Activated naive CD8-positive, alpha-beta T cell treated with anti-CD3 and anti-CD28 coated beads, Interleukin-2, amount 10 ng/mL, durations not matched to agents 7 days and 5 days (primary cell): ENCODE measurements around the gene SKI. TPM values are rescaled to one million over a fixed set of nuclear protein-coding genes. Genes with fewer than 3 reads are reported as not detected.
"Not testable (repeated sequence)": the region's sequence is repeated elsewhere in the genome, so short reads cannot be mapped to it uniquely, and the experiment has no call there.

Experiments
- ATAC-seq: fragments of 150-1000 bp; cut with Tn5 transposase; one replicate; pipeline ENCODE4 v1.10.0; 2021; ENCODE audit warnings: low read depth, moderate library complexity
- POLR2A ChIA-PET: fragments of 350-600 bp; sonication (Branson Sonifier 250); formaldehyde crosslinking; loops from one replicate; lab custom pipeline; 2021; ENCODE audit warnings: antibody characterized with exemption; lab: Charles Lee
- DNase-seq: peaks from one replicate; pipeline ENCODE4 v3.0.0; 2021
- H3K27ac Mint-ChIP-seq: one replicate; pipeline ENCODE4 v1.8.0; 2022; ENCODE audit warnings: mild to moderate bottlenecking, mixed read lengths
- H3K27me3 Mint-ChIP-seq: one replicate; pipeline ENCODE4 v1.8.0; 2022; ENCODE audit warnings: mild to moderate bottlenecking, moderate library complexity, mixed read lengths
- H3K36me3 Mint-ChIP-seq: one replicate; pipeline ENCODE4 v1.8.0; 2021; ENCODE audit warnings: mild to moderate bottlenecking, mixed read lengths
- H3K4me1 Mint-ChIP-seq: one replicate; pipeline ENCODE4 v1.8.0; 2021; ENCODE audit warnings: mixed read lengths
- H3K4me3 Mint-ChIP-seq: one replicate; pipeline ENCODE4 v1.8.0; 2022; ENCODE audit warnings: mild to moderate bottlenecking, moderate library complexity, mixed read lengths
- H3K9me3 Mint-ChIP-seq: one replicate; pipeline ENCODE4 v1.8.0; 2021; ENCODE audit warnings: mixed read lengths
- total RNA-seq, 2 experiments: library from RNA; stranded (reverse); gene quantifications; one replicate each; pipeline ENCODE4 v1.2.3, GENCODE V29; 2021

SKI gene
- total RNA-seq, 2 experiments from 2014 or later, result 59.3 to 71.6 TPM

DNA sequence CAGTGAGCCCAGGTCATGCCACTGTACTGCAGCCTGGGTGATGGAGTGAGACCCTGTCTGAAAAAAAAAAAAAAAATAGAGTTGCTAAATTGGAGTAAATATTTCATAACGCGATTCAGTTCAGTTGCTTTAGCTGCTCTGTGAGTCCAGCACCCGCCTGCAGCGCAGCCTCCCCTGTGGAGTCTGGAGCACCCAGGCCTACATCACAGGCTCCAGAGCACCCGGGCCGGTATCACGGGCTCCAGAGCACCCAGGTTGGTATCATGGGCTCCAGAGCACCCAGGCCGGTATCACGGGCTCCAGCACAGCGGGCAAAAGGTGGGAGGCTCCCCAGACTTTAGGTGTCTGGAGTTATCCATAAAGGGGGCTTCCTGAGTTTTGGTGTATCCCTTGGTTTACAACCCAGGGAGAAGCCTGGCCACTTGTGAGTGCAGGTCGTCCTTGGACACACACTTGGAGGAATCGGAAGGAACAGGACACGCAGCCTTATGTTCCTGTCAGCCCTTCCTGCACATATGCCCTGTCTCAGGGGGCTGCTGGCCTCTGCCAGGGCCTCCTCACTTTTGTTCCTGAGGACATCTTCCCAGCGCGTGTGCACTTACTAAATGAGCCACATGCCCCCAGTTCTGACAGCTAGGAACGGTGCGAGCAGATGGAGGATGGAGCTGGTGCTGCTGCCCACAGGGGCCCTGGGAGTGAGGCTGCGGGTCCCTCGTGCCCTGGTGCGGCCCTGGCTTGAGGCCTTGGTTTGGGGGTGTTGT, 25.1 kb downstream of the SKI start:
- DNase-seq (no peak), ATAC-seq (no peak)
- H3K27me3 Mint-ChIP-seq, result no peaks in the 10 kb centered on the region
- peaks cover 39% of the 10 kb centered on the region for H3K36me3 Mint-ChIP-seq
- H3K4me3 Mint-ChIP-seq, result no peak overlapping the region
- POLR2A ChIA-PET, result no interaction called here
- H3K27ac Mint-ChIP-seq, result no peak overlapping the region
- peaks cover 10% of the 10 kb centered on the region for H3K9me3 Mint-ChIP-seq
- H3K4me1 Mint-ChIP-seq, result peaks cover 12% of the 10 kb centered on the region

DNA sequence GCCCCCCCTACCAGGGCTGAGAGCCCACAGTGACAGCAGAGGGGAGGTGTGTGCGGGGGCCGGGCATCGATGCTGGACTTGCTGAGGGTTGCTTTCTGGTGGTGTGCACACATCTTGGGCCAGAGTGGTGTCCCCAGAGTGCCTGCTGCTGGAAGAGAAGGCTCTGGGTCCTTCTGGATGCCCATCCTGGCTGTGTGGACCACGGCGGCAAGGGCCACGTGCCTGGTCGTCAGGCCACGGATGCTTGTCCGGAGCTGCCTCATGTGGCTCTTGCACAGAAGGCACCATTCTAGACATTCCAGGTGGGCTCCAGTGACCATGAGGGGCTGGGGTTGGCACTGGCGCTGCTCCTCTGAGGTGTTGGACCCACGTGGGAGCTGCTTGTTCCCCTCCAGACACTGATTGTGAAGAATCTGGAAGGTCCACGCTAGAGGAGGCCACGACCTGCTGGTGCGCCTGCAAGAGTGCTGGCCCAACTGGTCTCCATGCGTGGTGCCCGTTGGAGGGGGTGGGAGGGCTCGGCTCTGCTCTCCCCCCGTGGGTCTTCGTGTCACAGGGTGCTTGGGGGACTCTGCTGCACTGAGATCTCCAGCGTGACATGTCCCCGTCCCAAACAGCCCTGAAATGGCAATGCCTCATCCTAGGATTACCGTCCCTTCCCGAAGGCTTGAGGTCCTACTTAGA, 25.8 kb downstream of the SKI start:
- DNase-seq, result no peak
- peaks cover 15% of the 10 kb centered on the region for H3K4me1 Mint-ChIP-seq
- no peaks in the 10 kb centered on the region for H3K27me3 Mint-ChIP-seq
- no peak overlapping the region for H3K4me3 Mint-ChIP-seq
- H3K27ac Mint-ChIP-seq, result no peak overlapping the region
- POLR2A ChIA-PET, result interaction anchor here (2.6 kb wide), 1 partner anchor 20 kb away, joined by 29 read pairs; no protein-coding TSS in a partner anchor
- H3K36me3 Mint-ChIP-seq, result peaks cover 41% of the 10 kb centered on the region
- no peak for ATAC-seq
- H3K9me3 Mint-ChIP-seq, result peaks cover 10% of the 10 kb centered on the region

DNA sequence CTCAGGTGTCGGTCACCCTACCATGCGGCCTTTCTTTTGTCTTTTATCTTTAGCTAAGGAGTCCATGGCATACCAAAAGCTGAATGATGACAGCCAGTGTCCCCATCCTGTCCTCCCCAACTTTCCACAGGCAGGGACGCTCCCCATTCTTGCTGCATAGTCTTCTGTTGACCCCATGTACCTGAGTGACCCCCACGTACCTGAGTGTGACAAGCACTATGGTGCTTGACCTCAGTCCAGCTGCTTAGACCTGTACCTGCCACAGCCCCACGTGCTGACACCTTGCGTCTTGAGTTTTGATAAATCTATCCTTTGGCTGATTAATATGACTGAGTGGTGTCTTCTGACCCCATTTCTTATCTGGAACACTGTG, 26.9 kb downstream of the SKI start:
- Mint-ChIP-seq H3K36me3 (peaks cover 39% of the 10 kb centered on the region), H3K27me3 (no peaks in the 10 kb centered on the region), H3K27ac (no peak overlapping the region), H3K4me1 (peaks cover 23% of the 10 kb centered on the region), H3K4me3 (no peak overlapping the region), H3K9me3 (peaks cover 10% of the 10 kb centered on the region)
- ATAC-seq, result no peak
- POLR2A ChIA-PET, result interaction anchor here (1.0 to 2.6 kb wide), 7 partner anchors 11 to 127 kb away, joined by 3 to 29 read pairs (median 14); no protein-coding TSS in a partner anchor
- DNase-seq, result no peak

DNA sequence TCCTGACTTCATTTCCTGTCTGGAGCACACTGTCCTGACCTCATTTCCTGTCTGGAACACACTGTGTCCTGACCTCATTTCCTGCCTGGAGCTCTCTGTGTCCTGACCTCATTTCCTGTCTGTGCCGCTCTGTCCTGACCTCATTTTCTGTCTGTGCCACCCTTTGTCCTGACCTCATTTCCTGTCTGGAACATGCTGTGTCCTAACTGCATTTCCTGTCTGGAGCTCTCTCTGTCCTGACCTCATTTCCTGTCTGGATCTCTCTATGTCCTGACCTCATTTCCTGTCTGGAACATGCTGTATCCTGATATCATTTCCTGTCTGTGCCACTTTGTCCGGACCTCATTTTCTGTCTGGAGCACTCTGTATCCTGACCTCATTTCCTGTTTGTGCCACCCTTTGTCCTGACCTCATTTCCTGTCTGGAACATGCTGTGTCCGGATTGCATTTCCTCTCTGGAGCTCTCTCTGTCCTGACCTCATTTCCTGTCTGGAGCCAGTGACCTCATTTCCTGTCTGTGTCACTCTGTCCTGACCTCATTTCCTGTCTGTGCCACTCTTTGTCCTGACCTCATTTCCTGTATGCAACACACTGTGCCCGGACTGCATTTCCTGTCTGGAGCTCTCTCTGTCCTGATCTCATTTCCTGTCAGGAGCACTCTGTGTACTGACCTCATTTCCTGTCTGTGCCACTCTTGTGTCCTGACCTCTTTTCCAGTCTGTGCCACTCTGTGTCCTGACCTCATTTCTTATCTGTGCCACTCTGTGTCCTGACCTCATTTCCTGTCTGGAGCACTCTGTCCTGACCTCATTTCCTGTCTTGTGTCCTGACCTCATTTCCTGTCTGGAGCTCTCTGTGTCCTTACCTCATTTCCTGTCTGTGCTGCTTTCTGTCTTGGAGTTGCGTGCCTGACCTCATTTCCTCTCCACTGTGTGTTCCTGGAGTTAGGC, 27.6 kb downstream of the SKI start:
- no peak overlapping the region for H3K27ac Mint-ChIP-seq
- POLR2A ChIA-PET, result interaction anchor here (0.5 to 2.6 kb wide), 8 partner anchors 10 to 156 kb away, joined by 3 to 29 read pairs (median 12); no protein-coding TSS in a partner anchor
- H3K4me3 Mint-ChIP-seq, result no peak overlapping the region
- H3K9me3 Mint-ChIP-seq, result peaks cover 10% of the 10 kb centered on the region
- ATAC-seq (peak; percentile 67), DNase-seq (peak; percentile 65)
- H3K36me3 Mint-ChIP-seq, result peaks cover 42% of the 10 kb centered on the region
- H3K4me1 Mint-ChIP-seq, result peaks cover 26% of the 10 kb centered on the region
- H3K27me3 Mint-ChIP-seq, result no peaks in the 10 kb centered on the region

DNA sequence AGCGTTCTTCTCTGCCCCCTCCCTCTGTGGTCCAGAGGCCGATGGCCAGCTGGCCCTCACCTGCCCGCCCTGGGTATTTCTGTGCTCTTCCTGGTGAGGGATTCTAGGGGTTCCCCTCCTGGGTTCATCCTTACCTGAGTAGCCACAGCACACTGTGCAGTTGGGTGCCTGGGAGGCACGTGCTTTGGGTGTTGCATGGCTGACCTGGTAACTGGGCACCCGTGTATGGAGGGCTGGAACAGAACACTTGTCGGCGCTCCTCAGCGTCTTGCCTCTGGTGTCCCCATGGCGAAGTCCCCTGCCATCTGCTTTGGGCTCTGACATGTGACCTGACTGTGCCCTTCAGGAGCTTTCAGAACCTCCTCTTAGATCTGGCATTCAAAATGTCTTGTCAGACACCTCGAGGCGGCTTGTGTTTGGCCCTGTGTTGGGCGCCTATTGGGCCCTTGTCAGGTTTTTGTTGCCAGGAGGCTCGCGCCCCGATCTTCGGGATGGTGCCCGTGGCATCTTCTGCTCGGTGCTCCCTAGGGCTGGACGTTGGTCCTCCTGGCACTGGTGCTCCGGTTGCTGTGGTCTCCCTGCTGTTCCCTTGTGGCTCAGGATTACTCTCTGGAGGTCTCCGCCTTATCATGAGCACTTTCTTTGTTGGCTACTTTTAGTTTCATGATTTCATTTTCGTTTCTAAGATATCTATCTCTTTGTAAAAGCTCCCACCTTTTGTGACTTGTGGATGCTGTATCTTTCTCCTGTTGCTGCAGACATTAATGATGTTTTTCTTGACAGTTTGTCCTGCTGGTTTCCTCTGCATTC, 28.5 kb downstream of the SKI start:
- peaks cover 38% of the 10 kb centered on the region for H3K36me3 Mint-ChIP-seq
- peaks cover 10% of the 10 kb centered on the region for H3K9me3 Mint-ChIP-seq
- H3K27me3 Mint-ChIP-seq, result no peaks in the 10 kb centered on the region
- H3K27ac Mint-ChIP-seq, result no peak overlapping the region
- DNase-seq (no peak), ATAC-seq (peak; percentile 11)
- POLR2A ChIA-PET, result interaction anchor here (1.8 to 2.6 kb wide), 5 partner anchors 23 to 58 kb away, joined by 11 to 29 read pairs (median 17); no protein-coding TSS in a partner anchor
- peak overlapping the region; percentile 10 for H3K4me3 Mint-ChIP-seq
- H3K4me1 Mint-ChIP-seq, result peaks cover 29% of the 10 kb centered on the region

DNA sequence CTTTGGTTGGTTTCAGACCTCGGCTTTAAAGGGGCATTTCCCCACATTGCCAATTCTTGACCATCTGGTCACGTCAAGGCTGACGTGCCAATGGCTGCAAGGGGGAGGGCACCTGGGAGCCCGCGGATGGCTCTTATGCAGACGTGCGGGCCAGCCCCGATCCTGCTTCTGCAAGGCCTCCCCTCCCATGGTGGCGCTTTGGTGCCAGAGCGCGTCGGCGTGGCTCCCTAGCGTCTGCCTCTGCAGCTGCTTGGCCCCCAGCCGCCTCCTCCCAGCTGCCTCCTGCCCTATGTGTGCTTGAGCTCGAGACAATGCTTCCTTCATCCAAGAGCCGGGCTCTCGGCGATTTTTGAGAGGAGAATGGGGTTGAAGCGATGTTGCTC, 29.1 kb downstream of the SKI start:
- H3K4me3 Mint-ChIP-seq, result peak overlapping the region; percentile 10
- POLR2A ChIA-PET, result no interaction called here

DNA sequence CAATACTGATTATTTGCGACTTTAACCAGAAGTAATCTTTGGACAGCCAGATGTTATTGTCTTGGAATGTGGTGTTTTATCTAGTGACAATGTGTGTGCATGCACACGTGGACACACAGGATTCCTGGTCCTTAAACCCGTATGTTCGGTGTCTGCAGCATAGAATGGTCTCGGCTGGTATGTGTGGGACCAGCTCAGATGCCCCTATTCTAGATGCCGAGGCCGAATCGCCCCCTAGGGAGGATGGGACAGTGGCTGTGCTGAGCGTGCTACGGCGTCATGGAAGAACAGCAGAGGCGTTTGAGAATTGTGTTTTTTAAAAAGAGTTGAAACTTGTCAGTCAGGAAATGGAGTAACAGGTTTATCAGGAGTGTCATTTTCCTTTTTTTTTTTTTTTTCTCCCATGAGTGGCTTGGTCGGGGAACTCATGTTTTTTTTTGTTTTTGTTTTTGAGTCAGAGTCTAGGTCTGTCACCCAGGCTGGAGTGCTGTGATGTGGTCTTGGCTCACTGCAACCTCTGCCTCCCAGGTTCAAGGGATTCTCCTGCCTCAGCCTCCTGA, 30.1 kb downstream of the SKI start:
- H3K4me1 Mint-ChIP-seq, result peaks cover 29% of the 10 kb centered on the region
- H3K9me3 Mint-ChIP-seq, result peaks cover 7% of the 10 kb centered on the region
- H3K27ac Mint-ChIP-seq, result peak overlapping the region; percentile 70
- H3K36me3 Mint-ChIP-seq, result peaks cover 23% of the 10 kb centered on the region
- no peak for ATAC-seq
- DNase-seq, result no peak
- H3K4me3 Mint-ChIP-seq, result no peak overlapping the region
- POLR2A ChIA-PET, result interaction anchor here (1.4 to 1.6 kb wide), 2 partner anchors 24 to 31 kb away, joined by 3 to 4 read pairs; no protein-coding TSS in a partner anchor
- no peaks in the 10 kb centered on the region for H3K27me3 Mint-ChIP-seq

More for the DNA sequence above, 29.1 kb downstream of the SKI start:
- H3K9me3 Mint-ChIP-seq, result peaks cover 10% of the 10 kb centered on the region
- peaks cover 29% of the 10 kb centered on the region for H3K4me1 Mint-ChIP-seq
- peaks cover 33% of the 10 kb centered on the region for H3K36me3 Mint-ChIP-seq
- H3K27me3 Mint-ChIP-seq, result no peaks in the 10 kb centered on the region
- ATAC-seq (no peak), DNase-seq (no peak)
- no peak overlapping the region for H3K27ac Mint-ChIP-seq

DNA sequence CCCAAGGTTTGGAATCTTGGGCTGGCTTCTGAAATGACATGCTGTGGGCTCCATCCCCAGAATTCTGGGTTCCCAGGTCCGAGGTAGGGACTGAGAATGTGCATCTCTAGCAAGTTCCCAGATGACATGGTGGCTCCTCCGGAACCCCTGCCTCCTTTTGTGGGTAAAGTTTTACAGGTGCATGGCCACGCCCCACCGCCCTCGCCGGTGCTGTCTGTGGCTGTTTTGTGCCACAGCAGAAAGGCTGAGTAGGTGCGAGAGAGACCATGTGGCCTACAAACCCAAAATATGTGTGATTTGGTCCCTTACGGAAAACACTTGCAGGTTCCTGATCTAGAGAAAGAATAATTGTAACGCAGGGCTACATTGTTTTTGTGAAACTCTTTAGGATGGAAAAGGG, 30.9 kb downstream of the SKI start:
- ATAC-seq (peak; percentile 16), DNase-seq (no peak)
- Mint-ChIP-seq H3K4me3 (peak overlapping the region; percentile 3), H3K27me3 (no peaks in the 10 kb centered on the region), H3K4me1 (peaks cover 29% of the 10 kb centered on the region), H3K36me3 (peaks cover 20% of the 10 kb centered on the region), H3K9me3 (peaks cover 7% of the 10 kb centered on the region), H3K27ac (peak overlapping the region; percentile 12)
- POLR2A ChIA-PET, result interaction anchor here (1.4 to 1.6 kb wide), 2 partner anchors 25 to 30 kb away, joined by 3 to 4 read pairs; no protein-coding TSS in a partner anchor

DNA sequence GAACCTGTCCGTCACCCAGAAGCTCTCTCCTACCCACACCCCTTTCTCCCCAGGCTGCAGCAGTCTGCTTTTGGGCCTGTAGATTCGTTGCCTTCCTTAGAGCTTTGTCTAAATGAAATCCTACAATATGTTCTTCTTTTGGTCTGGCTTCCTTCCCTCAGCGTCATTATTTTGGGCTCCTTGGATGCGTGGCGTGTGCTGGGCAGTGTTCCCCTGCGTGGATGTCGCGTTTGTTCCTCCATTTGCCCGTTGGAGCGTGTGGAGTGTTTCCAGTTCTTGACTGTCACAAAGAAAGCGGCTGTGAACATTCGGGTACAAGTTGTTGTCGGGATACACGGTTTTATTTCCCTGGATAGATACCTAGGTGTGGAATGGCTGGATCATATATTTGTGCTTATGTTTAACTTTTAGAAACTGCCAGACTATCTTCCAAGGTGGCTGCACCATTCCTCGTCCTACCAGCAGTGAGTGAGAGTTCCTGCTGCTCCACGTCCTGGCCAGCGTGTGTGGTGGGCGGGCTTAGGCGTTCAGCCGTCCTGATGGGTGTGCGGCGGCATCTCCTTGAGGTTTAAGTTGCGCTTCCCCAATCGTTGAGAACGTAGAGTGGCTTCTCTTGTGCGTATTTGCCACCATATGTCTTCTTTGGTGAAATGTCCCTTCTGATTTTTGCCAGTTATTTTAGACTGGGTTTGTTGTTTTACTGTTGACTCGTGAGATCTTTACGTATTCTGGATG, 31.7 kb downstream of the SKI start:
- POLR2A ChIA-PET, result interaction anchor here (1.4 to 1.6 kb wide), 2 partner anchors 26 to 29 kb away, joined by 3 to 4 read pairs; no protein-coding TSS in a partner anchor
- no peak for DNase-seq
- Mint-ChIP-seq H3K4me1 (peaks cover 26% of the 10 kb centered on the region), H3K27ac (no peak overlapping the region), H3K27me3 (no peaks in the 10 kb centered on the region), H3K9me3 (peaks cover 7% of the 10 kb centered on the region), H3K36me3 (peaks cover 16% of the 10 kb centered on the region), H3K4me3 (no peak overlapping the region)
- ATAC-seq, result no peak

DNA sequence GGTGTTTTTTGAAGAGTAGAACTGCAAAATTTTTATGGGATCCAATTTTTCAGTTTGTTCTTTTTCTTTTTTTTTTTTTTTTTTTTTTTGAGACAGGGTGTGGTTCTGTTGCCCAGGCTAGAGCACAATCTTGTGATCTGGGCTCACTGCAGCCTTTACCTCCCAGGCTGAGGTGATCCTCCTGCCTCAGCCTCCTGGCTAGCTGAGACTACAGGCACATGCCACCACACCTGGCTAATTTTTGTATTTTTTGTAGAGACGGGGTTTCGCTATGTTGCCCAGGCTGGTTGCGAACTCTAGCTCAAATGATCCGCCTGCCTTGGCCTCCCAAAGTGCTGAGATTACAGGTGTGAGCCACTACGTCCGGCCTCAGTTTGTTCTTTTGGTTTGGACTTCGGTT, 32.4 kb downstream of the SKI start:
- not testable (repeated sequence) for H3K27ac Mint-ChIP-seq, H3K9me3 Mint-ChIP-seq, DNase-seq, ATAC-seq, H3K4me3 Mint-ChIP-seq, H3K27me3 Mint-ChIP-seq
- Mint-ChIP-seq H3K36me3 (peaks cover 21% of the 10 kb centered on the region), H3K4me1 (peaks cover 31% of the 10 kb centered on the region)
- POLR2A ChIA-PET, result interaction anchor here (0.6 to 1.2 kb wide), 2 partner anchors 30 to 40 kb away, joined by 3 read pairs; no protein-coding TSS in a partner anchor

DNA sequence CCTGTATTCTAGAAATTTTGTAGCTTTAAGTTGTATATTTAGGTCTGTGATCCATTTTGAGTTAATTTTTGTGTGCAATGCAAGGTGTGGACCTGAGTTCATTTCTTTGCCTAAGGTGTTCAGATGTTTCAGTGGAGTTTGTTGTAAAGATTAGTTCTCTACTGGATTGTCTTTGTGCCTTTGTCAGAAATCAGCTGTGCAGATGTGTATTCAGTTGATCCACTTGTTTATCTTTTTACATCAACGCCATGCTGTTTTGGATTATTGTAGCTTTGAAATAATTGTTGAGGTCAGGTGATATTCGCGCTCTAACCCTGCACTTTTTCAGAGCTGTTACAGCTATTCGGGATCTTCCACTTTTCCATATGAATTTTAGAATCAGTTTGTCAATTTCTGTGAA, 32.8 kb downstream of the SKI start:
- peaks cover 21% of the 10 kb centered on the region for H3K36me3 Mint-ChIP-seq
- no peak overlapping the region for H3K27ac Mint-ChIP-seq
- peaks cover 33% of the 10 kb centered on the region for H3K4me1 Mint-ChIP-seq
- no peak overlapping the region for H3K4me3 Mint-ChIP-seq
- H3K9me3 Mint-ChIP-seq, result peaks cover 7% of the 10 kb centered on the region
- no peaks in the 10 kb centered on the region for H3K27me3 Mint-ChIP-seq
- ATAC-seq (no peak), DNase-seq (no peak)
- POLR2A ChIA-PET, result interaction anchor here (0.6 to 1.2 kb wide), 2 partner anchors 30 to 40 kb away, joined by 3 read pairs; no protein-coding TSS in a partner anchor
